Mucosa of descending colon (tissue), 3 donors: ENCODE data around the gene KDM6A. TPM values are rescaled to one million over a fixed set of nuclear protein-coding genes. Genes with fewer than 3 reads are reported as not detected.
"Not testable (repeated sequence)": the region's sequence is repeated elsewhere in the genome, so short reads cannot be mapped to it uniquely, and the experiment has no call there.

Experiments used
- ATAC-seq: fragments of 200-7000 bp; cut with Tn5 transposase; one replicate; pipeline ENCODE4 v1.9.1; 2020; ENCODE audit warnings: mild to moderate bottlenecking, moderate library complexity
- DNase-seq, 3 donors: peaks; one replicate each; pipeline ENCODE4 v3.0.0-alpha.2; 2020
- H3K36me3 ChIP-seq: fragments of 200-600 bp; one replicate; pipeline ENCODE4 v1.8.0; 2021; ENCODE audit warnings: low read depth, mild to moderate bottlenecking
- H3K4me1 ChIP-seq: fragments of 200-600 bp; one replicate; pipeline ENCODE4 v1.8.0; 2021; ENCODE audit warnings: low read depth, mild to moderate bottlenecking
- H3K4me3 ChIP-seq: fragments of 200-600 bp; one replicate; pipeline ENCODE4 v1.8.0; 2021; ENCODE audit warnings: mild to moderate bottlenecking
- H3K9me3 ChIP-seq: fragments of 200-600 bp; one replicate; pipeline ENCODE4 v1.8.0; 2021; ENCODE audit warnings: mild to moderate bottlenecking
- CTCF ChIP-seq: fragments of 200-600 bp; IDR thresholded peaks from one replicate; pipeline ENCODE4 v1.8.0; 2022; ENCODE audit warnings: antibody characterized with exemption, mild to moderate bottlenecking
- intact Hi-C, 2 donors: fragments of 100-400 bp; cut with DNase I in 1 of 2; cut with micrococcal nuclease in 1 of 2; formaldehyde crosslinking; loops; one replicate each; pipeline versions ENCODE4 v1.11.0 to v1.11.1; 2022; cut with DNase I, micrococcal nuclease
- total RNA-seq, 3 donors: library from RNA; stranded (reverse); fragmentation: NEBNext Ultra II Directional in 2 of 3; extraction: Animal tissue kit (Norgen Biotek cat#: 25700) in 2 of 3; gene quantifications; one replicate each; pipeline versions ENCODE4 v1.2.1 to v1.2.4, GENCODE V29; 2021 to 2023
- donor health status: DM: no; HTN: no; CAD: no; lungs with moderate emphysema.
- donor health status: DM: no; HTN: no; CAD: no.
- donor health status: DM: no; HTN: yes; CAD: no.

The KDM6A gene
- total RNA-seq, 3 donors from 2014 or later, result 24.0 to 41.5 (median 36.5) TPM

- Histone ChIP-seq H3K4me1 (peaks cover 4% of the 10 kb centered on the region), H3K4me3 (no peak overlapping the region), H3K9me3 (no peaks in the 10 kb centered on the region), H3K36me3 (no peaks in the 10 kb centered on the region)
- DNase-seq, result no peak
- ATAC-seq, result no peak
- TF ChIP-seq CTCF, result no peak
- intact Hi-C loops, result no loop called here
Observed at GRCh38 chrX:44908827-44909226, 35.8 kb downstream of the KDM6A start.

- H3K9me3 ChIP-seq, H3K4me3 ChIP-seq, intact Hi-C loops, ATAC-seq, H3K36me3 ChIP-seq, DNase-seq: not testable (repeated sequence)
- peaks cover 11% of the 10 kb centered on the region for H3K4me1 ChIP-seq
Observed at GRCh38 chrX:44910508-44910907, 37.5 kb downstream of the KDM6A start.

GRCh38 chrX:44911074-44911600, 38.1 kb downstream of the KDM6A start:
- H3K9me3 ChIP-seq, H3K36me3 ChIP-seq, ATAC-seq, intact Hi-C loops, H3K4me3 ChIP-seq, DNase-seq: not testable (repeated sequence)
- peaks cover 11% of the 10 kb centered on the region for H3K4me1 ChIP-seq

- TF ChIP-seq CTCF, result no peak
- H3K9me3 ChIP-seq, result no peaks in the 10 kb centered on the region
- intact Hi-C loops, result no loop called here
- peaks cover 7% of the 10 kb centered on the region for H3K4me1 ChIP-seq
- no peak for ATAC-seq
- no peak overlapping the region for H3K4me3 ChIP-seq
- no peaks in the 10 kb centered on the region for H3K36me3 ChIP-seq
- no peak for DNase-seq
Observed at GRCh38 chrX:44913656-44914531, 40.9 kb downstream of the KDM6A start.

GRCh38 chrX:44914532-44915198, 41.7 kb downstream of the KDM6A start:
- DNase-seq (no peak), ATAC-seq (peak; percentile 31)
- no peak overlapping the region for H3K4me3 ChIP-seq

GRCh38 chrX:44915361-44915868, 42.4 kb downstream of the KDM6A start:
- intact Hi-C loops, result no loop called here
- H3K4me3 ChIP-seq, result no peak overlapping the region
- DNase-seq, result no peak

More at GRCh38 chrX:44914532-44915198, 41.7 kb downstream of the KDM6A start:
- no peaks in the 10 kb centered on the region for H3K9me3 ChIP-seq
- H3K4me1 ChIP-seq, result peaks cover 7% of the 10 kb centered on the region
- no peaks in the 10 kb centered on the region for H3K36me3 ChIP-seq
- no peak for TF ChIP-seq CTCF
- intact Hi-C loops, result no loop called here

More at GRCh38 chrX:44915361-44915868, 42.4 kb downstream of the KDM6A start:
- Histone ChIP-seq H3K4me1 (peaks cover 7% of the 10 kb centered on the region), H3K9me3 (no peaks in the 10 kb centered on the region), H3K36me3 (no peaks in the 10 kb centered on the region)
- ATAC-seq, result peak; percentile 13
- TF ChIP-seq CTCF, result no peak
